NCI-H1417 treated with DMSO at 0.1 percent for 48 hours (cell line): Measurements from ENCODE around the gene AS3MT.
"Not testable (repeated sequence)": the region's sequence is repeated elsewhere in the genome, so short reads cannot be mapped to it uniquely, and the experiment has no call there.

Experiments used
- DNase-seq: peaks from one replicate; lab custom pipeline; 2025; lab: John Stamatoyannopoulos, UW

Gene AS3MT

GRCh38 chr10:102869258-102870198 lies at the start of gene AS3MT:
Gene AS3MT, plus strand, starts transcription at chr10:102869470. Its CDS starts 123 bp downstream, at chr10:102869593.
- DNase-seq: no peak

GRCh38 chr10:102820008-102820407 lies 49.3 kb upstream of the AS3MT start:
- not testable (repeated sequence) for DNase-seq

GRCh38 chr10:102822222-102822621 lies 47.0 kb upstream of the AS3MT start:
- DNase-seq: no peak

- no peak for DNase-seq
Measured at GRCh38 chr10:102824664-102825063, 44.6 kb upstream of the AS3MT start.

GRCh38 chr10:102826148-102826796 lies 43.0 kb upstream of the AS3MT start:
- no peak for DNase-seq

- DNase-seq: no peak
Measured at GRCh38 chr10:102827597-102827975, 41.7 kb upstream of the AS3MT start.

GRCh38 chr10:102831322-102832071 lies 37.8 kb upstream of the AS3MT start:
- no peak for DNase-seq

- DNase-seq: no peak
Measured at GRCh38 chr10:102832248-102832647, 37.0 kb upstream of the AS3MT start.

- no peak for DNase-seq
Measured at GRCh38 chr10:102832987-102833386, 36.3 kb upstream of the AS3MT start.

GRCh38 chr10:102834143-102834542 lies 35.1 kb upstream of the AS3MT start:
- no peak for DNase-seq

- DNase-seq: peak; percentile 14
Measured at GRCh38 chr10:102835007-102835482, 34.2 kb upstream of the AS3MT start.

- no peak for DNase-seq
Measured at GRCh38 chr10:102837230-102837721, 32.0 kb upstream of the AS3MT start, which contains the start of gene CYP17A1. Gene CYP17A1, minus strand, starts transcription at chr10:102837413. Its CDS starts 52 bp downstream, at chr10:102837361.

- DNase-seq: not testable (repeated sequence)
Measured at GRCh38 chr10:102838276-102838927, 30.9 kb upstream of the AS3MT start.

- no peak for DNase-seq
Measured at GRCh38 chr10:102841827-102842345, 27.4 kb upstream of the AS3MT start.

- DNase-seq: not testable (repeated sequence)
Measured at GRCh38 chr10:102843139-102843538, 26.1 kb upstream of the AS3MT start.

GRCh38 chr10:102844190-102844776 lies 25.0 kb upstream of the AS3MT start:
- DNase-seq: not testable (repeated sequence)

- DNase-seq: no peak
Measured at GRCh38 chr10:102845352-102845902, 23.8 kb upstream of the AS3MT start.

GRCh38 chr10:102850025-102850518 lies 19.2 kb upstream of the AS3MT start:
- no peak for DNase-seq

GRCh38 chr10:102853237-102853636 lies 16.0 kb upstream of the AS3MT start:
- DNase-seq: not testable (repeated sequence)
